Left ventricle myocardium inferior (tissue), 1 donor: ENCODE measurements around the gene ANKRD2. TPM values are rescaled to one million over a fixed set of nuclear protein-coding genes. Genes with fewer than 3 reads are reported as not detected.
A peak's percentile ranks its signal among the peaks of the same experiment; 100 is the strongest.

Experiments
- DNase-seq: peaks from one replicate; pipeline ENCODE4 v3.0.0-alpha.2; 2020
- H3K27ac ChIP-seq: fragments of 200-600 bp; replicated peaks from 2 replicates; pipeline ENCODE4 v1.8.0; 2021
- H3K27me3 ChIP-seq: fragments of 200-600 bp; 2 replicates; pipeline ENCODE4 v1.8.0; 2021; ENCODE audit warnings: low read depth
- H3K36me3 ChIP-seq: fragments of 200-600 bp; 2 replicates; pipeline ENCODE4 v1.8.0; 2021
- H3K4me1 ChIP-seq: fragments of 200-600 bp; 2 replicates; pipeline ENCODE4 v1.8.0; 2021
- H3K4me3 ChIP-seq: fragments of 200-600 bp; 2 replicates; pipeline ENCODE4 v1.8.0; 2021; ENCODE audit warnings: mild to moderate bottlenecking, moderate library complexity
- H3K9me3 ChIP-seq: fragments of 200-600 bp; replicated peaks from 2 replicates; pipeline ENCODE4 v1.8.0; 2021
- intact Hi-C: fragments of 100-400 bp; cut with micrococcal nuclease; formaldehyde crosslinking; loops from one replicate; pipeline ENCODE4 v1.11.0; 2022
- total RNA-seq: library from RNA; stranded (reverse); fragmentation: NEBNext Ultra II Directional; extraction: Animal tissue kit (Norgen Biotek cat#: 25700); gene quantifications from one replicate; pipeline ENCODE4 v1.2.1, GENCODE V29; 2021
- TF ChIP-seq, protein P1 (sequence below): fragments of 200-600 bp; IDR thresholded peaks from 2 replicates; pipeline ENCODE4 v1.8.0; 2021; ENCODE audit warnings: antibody characterized with exemption, mild to moderate bottlenecking, borderline replicate concordance
- donor health status: DM: no; HTN: yes; CAD: no; lungs with severe emphysema.

ANKRD2 gene
- total RNA-seq, 1 donor from 2014 or later: 969 TPM

DNA sequence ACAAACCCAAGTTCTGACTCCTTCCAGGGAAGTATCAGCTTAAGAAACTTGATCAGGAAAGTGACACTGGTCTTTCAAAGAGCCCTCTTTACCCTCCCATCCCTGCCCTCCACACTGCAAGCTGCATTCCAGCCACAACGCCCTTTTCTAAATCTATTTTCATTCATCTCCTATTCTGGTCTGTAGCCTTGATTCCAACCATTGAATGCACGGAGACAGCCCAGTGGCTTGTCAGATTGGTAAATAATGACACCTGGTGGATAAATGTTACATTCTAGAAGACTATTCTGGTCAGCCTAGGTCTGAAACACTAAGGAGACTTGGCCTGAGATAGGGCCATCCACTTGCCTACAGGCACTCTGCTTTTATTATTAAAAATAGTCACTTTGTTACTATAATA lies 39.8 kb downstream of the ANKRD2 start:
- H3K4me1 ChIP-seq: peaks cover 41% of the 10 kb centered on the region
- H3K27ac ChIP-seq: peak overlapping the region; percentile 84
- H3K27me3 ChIP-seq: no peaks in the 10 kb centered on the region
- TF ChIP-seq, protein P1, sequence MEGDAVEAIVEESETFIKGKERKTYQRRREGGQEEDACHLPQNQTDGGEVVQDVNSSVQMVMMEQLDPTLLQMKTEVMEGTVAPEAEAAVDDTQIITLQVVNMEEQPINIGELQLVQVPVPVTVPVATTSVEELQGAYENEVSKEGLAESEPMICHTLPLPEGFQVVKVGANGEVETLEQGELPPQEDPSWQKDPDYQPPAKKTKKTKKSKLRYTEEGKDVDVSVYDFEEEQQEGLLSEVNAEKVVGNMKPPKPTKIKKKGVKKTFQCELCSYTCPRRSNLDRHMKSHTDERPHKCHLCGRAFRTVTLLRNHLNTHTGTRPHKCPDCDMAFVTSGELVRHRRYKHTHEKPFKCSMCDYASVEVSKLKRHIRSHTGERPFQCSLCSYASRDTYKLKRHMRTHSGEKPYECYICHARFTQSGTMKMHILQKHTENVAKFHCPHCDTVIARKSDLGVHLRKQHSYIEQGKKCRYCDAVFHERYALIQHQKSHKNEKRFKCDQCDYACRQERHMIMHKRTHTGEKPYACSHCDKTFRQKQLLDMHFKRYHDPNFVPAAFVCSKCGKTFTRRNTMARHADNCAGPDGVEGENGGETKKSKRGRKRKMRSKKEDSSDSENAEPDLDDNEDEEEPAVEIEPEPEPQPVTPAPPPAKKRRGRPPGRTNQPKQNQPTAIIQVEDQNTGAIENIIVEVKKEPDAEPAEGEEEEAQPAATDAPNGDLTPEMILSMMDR: peak; percentile 67
- no peaks in the 10 kb centered on the region for H3K36me3 ChIP-seq
- intact Hi-C loops: no loop called here
- H3K4me3 ChIP-seq: no peak overlapping the region
- H3K9me3 ChIP-seq: no peaks in the 10 kb centered on the region
- no peak for DNase-seq

DNA sequence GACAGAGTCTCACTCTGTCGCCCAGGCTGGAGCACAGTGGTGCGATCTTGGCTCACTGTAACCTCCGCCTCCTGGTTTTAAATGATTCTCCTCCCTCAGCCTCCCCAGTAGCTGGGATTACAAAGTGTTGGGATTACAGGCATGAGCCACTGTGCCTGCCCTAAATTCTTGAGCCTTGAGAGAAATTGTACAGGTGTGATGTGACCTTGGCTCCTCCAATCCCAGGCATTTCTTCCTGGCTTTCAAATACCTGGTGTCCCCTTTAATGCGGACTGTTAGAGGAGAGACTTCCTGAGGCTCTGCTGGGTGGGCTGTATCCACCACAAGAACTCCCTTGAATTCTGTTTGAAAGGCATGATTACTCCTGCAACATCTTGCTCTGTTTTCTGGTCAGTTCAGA lies 45.7 kb downstream of the ANKRD2 start:
- intact Hi-C loops: no loop called here
- DNase-seq: no peak
- no peaks in the 10 kb centered on the region for H3K36me3 ChIP-seq
- no peaks in the 10 kb centered on the region for H3K27me3 ChIP-seq
- H3K4me1 ChIP-seq: no peaks in the 10 kb centered on the region
- H3K27ac ChIP-seq: no peak overlapping the region
- H3K4me3 ChIP-seq: no peak overlapping the region
- TF ChIP-seq, protein P1: no peak
- H3K9me3 ChIP-seq: no peaks in the 10 kb centered on the region

DNA sequence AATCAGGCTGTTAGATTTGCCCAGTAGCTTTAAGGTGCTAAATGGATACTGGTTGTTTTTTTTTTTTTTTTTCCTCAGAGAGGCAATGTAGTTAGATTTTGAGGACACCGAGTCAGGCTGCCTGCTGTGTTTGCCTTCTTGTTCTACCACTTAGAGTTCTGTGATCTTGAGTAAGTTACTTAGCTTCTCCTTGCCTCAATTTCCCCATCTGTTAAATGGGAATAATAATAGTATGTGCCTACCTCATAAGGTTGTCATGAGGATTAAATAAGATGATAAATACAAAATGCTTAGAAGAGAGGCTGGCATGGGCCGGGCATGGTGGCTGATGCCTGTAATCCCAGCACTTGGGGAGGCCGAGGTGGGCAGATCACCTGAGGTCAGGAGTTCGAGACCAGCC lies 46.2 kb downstream of the ANKRD2 start:
- Histone ChIP-seq H3K27me3 (no peaks in the 10 kb centered on the region), H3K4me3 (no peak overlapping the region), H3K36me3 (no peaks in the 10 kb centered on the region), H3K4me1 (no peaks in the 10 kb centered on the region), H3K9me3 (no peaks in the 10 kb centered on the region), H3K27ac (no peak overlapping the region)
- no peak for DNase-seq
- TF ChIP-seq, protein P1: no peak
- intact Hi-C loops: no loop called here

DNA sequence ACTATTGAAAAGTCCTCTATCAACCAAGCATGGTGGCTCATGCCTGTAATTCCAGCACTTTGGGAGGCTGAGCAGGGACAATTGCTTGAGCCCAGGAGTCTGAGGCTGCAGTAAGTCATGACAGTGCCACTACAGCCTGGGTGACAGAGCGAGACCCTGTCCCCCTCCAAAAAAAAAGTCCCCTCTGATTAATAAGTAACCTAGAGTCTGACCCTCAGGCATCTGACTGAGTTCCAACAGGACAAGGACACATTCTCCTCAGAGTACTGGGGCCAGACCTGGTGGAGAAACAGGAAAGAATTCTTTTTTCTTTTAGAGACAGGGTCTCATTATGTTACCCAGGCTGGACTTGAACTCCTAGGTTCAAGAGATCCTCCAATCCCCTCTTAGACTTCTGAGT lies 50.7 kb downstream of the ANKRD2 start:
- DNase-seq: no peak
- TF ChIP-seq, protein P1: no peak
- H3K4me3 ChIP-seq: no peak overlapping the region

DNA sequence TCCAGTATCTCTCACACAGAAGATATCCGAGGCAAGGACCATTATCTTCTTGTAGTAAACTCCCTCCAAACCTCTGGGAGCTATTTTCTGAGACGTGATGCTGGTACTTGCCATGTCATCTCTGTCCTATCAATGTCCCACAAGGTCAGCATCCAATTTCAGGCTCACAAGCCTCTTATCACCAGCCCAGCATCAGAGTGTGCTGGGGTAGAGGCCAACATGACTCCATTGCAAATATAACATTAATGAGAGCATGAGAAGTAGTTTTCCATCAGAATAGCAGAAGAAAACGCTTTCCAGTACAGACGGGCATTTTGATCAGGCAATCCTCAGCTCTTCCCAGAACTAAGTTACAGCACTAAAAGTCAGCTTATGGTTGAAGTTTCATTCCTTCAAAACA lies 55.2 kb downstream of the ANKRD2 start:
- Histone ChIP-seq H3K27me3 (no peaks in the 10 kb centered on the region), H3K4me3 (no peak overlapping the region), H3K4me1 (peaks cover 10% of the 10 kb centered on the region), H3K27ac (peak overlapping the region; percentile 21), H3K36me3 (no peaks in the 10 kb centered on the region), H3K9me3 (no peaks in the 10 kb centered on the region)
- TF ChIP-seq, protein P1: no peak
- intact Hi-C loops: no loop called here
- no peak for DNase-seq

More for the DNA sequence above, 50.7 kb downstream of the ANKRD2 start:
- Histone ChIP-seq H3K27ac (no peak overlapping the region), H3K9me3 (no peaks in the 10 kb centered on the region), H3K27me3 (no peaks in the 10 kb centered on the region), H3K4me1 (peaks cover 7% of the 10 kb centered on the region), H3K36me3 (no peaks in the 10 kb centered on the region)
- intact Hi-C loops: no loop called here

DNA sequence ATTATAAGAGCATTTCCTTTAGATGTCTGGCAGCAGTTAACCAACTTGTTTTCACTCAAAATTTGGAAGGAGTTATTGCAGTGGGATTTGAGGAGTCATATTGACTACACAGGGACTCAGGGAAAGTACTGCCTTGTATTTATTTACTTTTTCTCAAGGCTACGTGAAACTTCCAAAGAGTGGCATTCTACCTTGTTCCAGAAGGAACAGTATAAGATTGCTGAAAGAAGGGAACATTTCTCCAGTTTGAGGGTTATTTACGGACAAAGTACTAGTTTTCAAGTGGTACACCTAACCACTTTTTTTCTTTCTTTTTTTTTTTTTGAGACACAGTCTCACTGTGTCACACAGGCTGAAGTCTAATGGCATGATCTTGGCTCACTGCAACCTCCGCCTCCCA lies 55.6 kb downstream of the ANKRD2 start:
- no peak overlapping the region for H3K4me3 ChIP-seq
- H3K27ac ChIP-seq: no peak overlapping the region
- H3K27me3 ChIP-seq: no peaks in the 10 kb centered on the region
- DNase-seq: no peak
- no peaks in the 10 kb centered on the region for H3K9me3 ChIP-seq
- H3K4me1 ChIP-seq: peaks cover 15% of the 10 kb centered on the region
- intact Hi-C loops: no loop called here
- TF ChIP-seq, protein P1: no peak
- H3K36me3 ChIP-seq: no peaks in the 10 kb centered on the region
